K562 (cell line): ENCODE results near the gene SLC2A8. TPM values are rescaled to one million over a fixed set of nuclear protein-coding genes. Genes with fewer than 3 reads are reported as not detected.

Experiments used
- ATAC-seq: fragments of 200-7000 bp; cut with Tn5 transposase; 3 replicates; pipeline ENCODE4 v1.9.1; 2020; ENCODE audit warnings: moderate library complexity
- BruUV-seq: library from RNA; stranded (reverse); fragments of 400-500 nt; replicated peaks from 2 replicates; lab custom pipeline; 2021; lab: Mats Ljungman, UMichigan
- CTCF ChIA-PET: fragments of 300-600 bp; formaldehyde crosslinking; extraction: SDS; loops from one replicate; lab custom pipeline; 2021; ENCODE audit warnings: low intra/inter-chr PET ratio; lab: Yijun Ruan, JAX
- POLR2A ChIA-PET: fragments of 300-600, 350-650 bp; sonication (Branson Sonifier 250); formaldehyde crosslinking; extraction: SDS; loops from one replicate; lab custom pipeline; 2021; ENCODE audit warnings: antibody characterized with exemption, inconsistent platforms; lab: Yijun Ruan, JAX
- DNase-seq, 4 experiments: peaks; one replicate each; pipeline versions ENCODE4 v3.0.0 to v3.0.0-alpha.2; 2011 to 2018; ENCODE audit warnings: low spot score in 3 of 4, mixed read lengths in 3 of 4; ENCODE audit errors: extremely low read depth in 1 of 4
- FAIRE-seq: peaks from 2 replicates; lab custom pipeline; 2011; peaks lifted over from hg19 to GRCh38; lab: Jason Lieb, UNC
- H2AFZ ChIP-seq: 2 replicates; pipeline ENCODE4 v1.6.0; 2011; ENCODE audit warnings: low read depth, low read length, control low read depth, inconsistent platforms
- H3K27ac ChIP-seq: fragments of 200-600 bp; 3 replicates; pipeline ENCODE4 v1.8.0; 2011; ENCODE audit warnings: low read depth, mild to moderate bottlenecking, control low read depth, inconsistent platforms, low read length, moderate library complexity, mixed read lengths; ENCODE audit errors: extremely low read depth
- H3K27me3 ChIP-seq, 2 experiments: fragments of 300-600 bp in 1 of 2; 2 replicates in 1 of 2; 3 replicates in 1 of 2; pipeline versions ENCODE4 v1.6.0 to v1.8.0; 2011; ENCODE audit warnings: inconsistent platforms in 2 of 2, low read length in 2 of 2, mild to moderate bottlenecking in 1 of 2, mixed read lengths in 1 of 2, moderate library complexity in 1 of 2; ENCODE audit not compliant: control insufficient read depth in 2 of 2, insufficient read depth in 2 of 2
- H3K36me3 ChIP-seq: fragments of 300-600 bp; 3 replicates; pipeline ENCODE4 v1.8.0; 2011; ENCODE audit warnings: mild to moderate bottlenecking, low read length, inconsistent platforms; ENCODE audit not compliant: control insufficient read depth, insufficient read depth
- H3K4me1 ChIP-seq, 2 experiments: fragments of 200-600 bp in 1 of 2; replicated peaks in 1 of 2; 2 replicates in 1 of 2; 3 replicates in 1 of 2; pipeline versions ENCODE4 v1.5.1 to v1.8.0; 2011; ENCODE audit warnings: inconsistent platforms in 2 of 2, low read length in 2 of 2, mild to moderate bottlenecking in 1 of 2, mixed read lengths in 1 of 2, moderate library complexity in 1 of 2; ENCODE audit not compliant: control insufficient read depth in 2 of 2, insufficient read depth in 2 of 2
- H3K4me2 ChIP-seq: 2 replicates; pipeline ENCODE4 v1.6.1; 2011; ENCODE audit warnings: low read length, control low read depth, inconsistent platforms, mixed read lengths; ENCODE audit not compliant: insufficient read depth
- H3K4me3 ChIP-seq: fragments of 200-600 bp; sonication (generic), shearing (Covaris generic); 2 replicates; pipeline ENCODE4 v1.5.1; 2016; ENCODE audit warnings: control low read depth, inconsistent platforms
- H3K79me2 ChIP-seq: fragments of 200-600 bp; 3 replicates; pipeline ENCODE4 v1.8.0; 2011; ENCODE audit warnings: low read length, inconsistent platforms; ENCODE audit not compliant: control insufficient read depth, insufficient read depth
- H3K9ac ChIP-seq, 2 experiments: 2 replicates each; pipeline versions ENCODE4 v1.6.0 to v1.6.1; 2011; ENCODE audit warnings: low read depth in 2 of 2, low read length in 2 of 2, control low read depth in 1 of 2, inconsistent platforms in 1 of 2, mild to moderate bottlenecking in 1 of 2, mixed read lengths in 1 of 2; ENCODE audit not compliant: insufficient read depth in 1 of 2
- H3K9me1 ChIP-seq: one replicate; pipeline ENCODE4 v1.6.0; 2011; ENCODE audit warnings: inconsistent platforms, mild to moderate bottlenecking, low read length, moderate library complexity; ENCODE audit not compliant: control insufficient read depth, insufficient read depth
- H3K9me3 ChIP-seq: replicated peaks from 2 replicates; pipeline ENCODE4 v1.5.1; 2011; ENCODE audit warnings: low read depth, low read length, inconsistent platforms; ENCODE audit not compliant: control insufficient read depth, insufficient read depth
- H4K20me1 ChIP-seq: replicated peaks from 2 replicates; pipeline ENCODE4 v1.6.1; 2011; ENCODE audit warnings: low read length, inconsistent platforms, mixed read lengths; ENCODE audit not compliant: control insufficient read depth, insufficient read depth
- CC2D1A ChIP-seq: fragments of 450-650 bp; IDR thresholded peaks from 2 replicates; pipeline ENCODE4 v1.6.1; 2017; ENCODE audit warnings: mild to moderate bottlenecking
- CSDE1 ChIP-seq, 2 experiments: fragments of 450-650 bp; IDR thresholded peaks; 2 replicates each; pipeline ENCODE4 v1.6.1; 2016; ENCODE audit warnings: mild to moderate bottlenecking in 1 of 2
- FOXO4 ChIP-seq: fragments of 450-650 bp; formaldehyde crosslinking; IDR thresholded peaks from 2 replicates; pipeline ENCODE4 v1.4.0; 2020; ENCODE audit warnings: mild to moderate bottlenecking, moderate library complexity
- KDM4B ChIP-seq, 2 experiments: fragments of 450-650 bp in 1 of 2; sonication (generic) in 1 of 2; IDR thresholded peaks; 2 replicates each; pipeline ENCODE4 v1.6.1; 2016 to 2017; ENCODE audit warnings: borderline replicate concordance in 2 of 2, antibody characterized with exemption in 1 of 2, low read depth in 1 of 2, mild to moderate bottlenecking in 1 of 2
- L3MBTL2 ChIP-seq: fragments of 450-650 bp; IDR thresholded peaks from 2 replicates; pipeline ENCODE4 v1.6.1; 2016; ENCODE audit warnings: mild to moderate bottlenecking, moderate library complexity
- SIN3A ChIP-seq, 2 experiments: fragments of 150-350 bp in 1 of 2; IDR thresholded peaks; 2 replicates each; pipeline ENCODE4 v1.6.1; 2011 to 2016; ENCODE audit warnings: borderline replicate concordance in 2 of 2, low read depth in 2 of 2, low read length in 2 of 2, mild to moderate bottlenecking in 2 of 2, moderate library complexity in 2 of 2; ENCODE audit not compliant: control insufficient read depth in 1 of 2
- TFAM ChIP-seq: fragments of 250-450 bp; sonication (Bioruptor Pico); conservative IDR thresholded peaks from 2 replicates; pipeline ENCODE4 v1.5.0; 2021; ENCODE audit warnings: mild to moderate bottlenecking, moderate library complexity
- ZBTB2 ChIP-seq: fragments of 450-650 bp; IDR thresholded peaks from 2 replicates; pipeline ENCODE4 v1.6.1; 2016; ENCODE audit warnings: antibody characterized with exemption
- ZNF316 ChIP-seq: fragments of 450-650 bp; IDR thresholded peaks from 2 replicates; pipeline ENCODE4 v1.6.1; 2016
- ZNF449 ChIP-seq: fragments of 250-450 bp; sonication (Bioruptor Pico); IDR thresholded peaks from 2 replicates; pipeline ENCODE4 v1.8.0; 2022; ENCODE audit warnings: moderate library complexity, mild to moderate bottlenecking, inconsistent platforms
- ZNF695 ChIP-seq: fragments of 450-650 bp; formaldehyde crosslinking; IDR thresholded peaks from 2 replicates; pipeline ENCODE4 v1.4.0; 2020; ENCODE audit warnings: mild to moderate bottlenecking, moderate library complexity
- WGBS: fragments of 100-300 bp; shearing (Covaris generic); methylation state at CpG from one replicate; pipeline ENCODE4 v1.1.6; 2016; ENCODE audit warnings: low coverage, mixed read lengths; ENCODE audit not compliant: insufficient coverage; ENCODE audit errors: missing lambda C conversion rate; 5-methylcytosine and 5-hydroxymethylcytosine counted together
- in situ Hi-C: fragments of 300-500 bp; cut with MboI; formaldehyde crosslinking; loops from 4 replicates; pipeline ENCODE4 v1.15.0; 2018; ENCODE audit warnings: inconsistent platforms, mixed read lengths
- intact Hi-C: fragments of 100-400 bp; cut with micrococcal nuclease; formaldehyde crosslinking; loops from 2 replicates; pipeline ENCODE4 v1.14.2; 2022
- polyA plus RNA-seq, 8 experiments: library from polyadenylated mRNA; depleted of rRNA in 4 of 8; stranded (reverse) in 5 of 8; unstranded in 3 of 8; fragments of >200 nt; fragmentation: Nextera tagmentation in 2 of 8; fragmentation: Illumina TruSeq in 1 of 8; extraction: Ambion mirVana in 2 of 8; extraction: Trizol in 1 of 8; gene quantifications; 2 replicates each; pipeline versions ENCODE4 v1.2.1 to v1.2.3, GENCODE V29; 2011 to 2014; ENCODE audit warnings: inconsistent platforms in 1 of 8, missing spikeins in 1 of 8
- total RNA-seq, 7 experiments: library from RNA; depleted of rRNA in 6 of 7; stranded (reverse); fragments of >200 nt in 6 of 7; fragmentation: Illumina TruSeq in 2 of 7; extraction: Trizol in 2 of 7; gene quantifications; 2 replicates each; pipeline versions ENCODE4 v1.2.1 to v1.2.3, GENCODE V29; 2011 to 2021; ENCODE audit warnings: low replicate concordance in 1 of 7
- TF ChIP-seq, protein P1 (sequence below): IDR thresholded peaks from 2 replicates; pipeline ENCODE4 v1.6.1; 2011; ENCODE audit warnings: borderline replicate concordance, low read depth, mild to moderate bottlenecking, moderate library complexity, low read length; ENCODE audit not compliant: insufficient read depth, poor library complexity, severe bottlenecking
- TF ChIP-seq, protein P2 (sequence below): fragments of 250-450 bp; sonication (Bioruptor Pico); IDR thresholded peaks from 2 replicates; pipeline ENCODE4 v1.4.0; 2020; ENCODE audit warnings: mild to moderate bottlenecking, moderate library complexity

Gene SLC2A8
- total and polyA plus RNA-seq, 9 of the 15 experiments (the other 6 are each of a cell fraction or from before 2014, with no cell fraction given): 0.13 to 12.9 (median 5.2) TPM

- WGBS: 97% methylated on average over 9 of the region's 9 CpGs
- H3K4me1 ChIP-seq: no peaks in the 10 kb centered on the region
- FAIRE-seq: no peak
- no peaks in the 10 kb centered on the region for H4K20me1 ChIP-seq
- H3K27ac ChIP-seq: no peak overlapping the region
- no peaks in the 10 kb centered on the region; the same call in 1 of the 2 replicates for H3K9me3 ChIP-seq
- POLR2A ChIA-PET: no interaction called here
- no peak overlapping the region for H2AFZ ChIP-seq
- H3K36me3 ChIP-seq: peaks cover 83% of the 10 kb centered on the region
- BruUV-seq: no TSS peak
- H3K9ac ChIP-seq: no peak overlapping the region
- H3K4me2 ChIP-seq: no peak overlapping the region
- no peaks in the 10 kb centered on the region for H3K9me1 ChIP-seq
- DNase-seq: no peak
- no peaks in the 10 kb centered on the region for H3K79me2 ChIP-seq
- intact Hi-C loops (no loop called here), in situ Hi-C loops (no loop called here)
- H3K27me3 ChIP-seq: no peaks in the 10 kb centered on the region
- ATAC-seq: no peak
- CTCF ChIA-PET: no interaction called here
- H3K4me3 ChIP-seq: no peak overlapping the region
- TF ChIP-seq L3MBTL2 (no peak), ZBTB2 (no peak), CSDE1 (IDR thresholded peaks at IDR 0.05) (no peak), ZNF695 (CRISPR knock-in tag) (no peak), SIN3A (IDR thresholded peaks at IDR 0.05; ENCODE audit: borderline replicate concordance in 2 of 2, control insufficient read depth in 1 of 2, low read depth in 2 of 2, low read length in 2 of 2) (no peak), KDM4B (IDR thresholded peaks at IDR 0.05; ENCODE audit: borderline replicate concordance in 2 of 2, low read depth in 1 of 2) (no peak), TFAM (no peak), CC2D1A (no peak), ZNF316 (no peak), FOXO4 (no peak), ZNF449 (CRISPR knock-in tag) (no peak)
- TF ChIP-seq, protein P1, sequence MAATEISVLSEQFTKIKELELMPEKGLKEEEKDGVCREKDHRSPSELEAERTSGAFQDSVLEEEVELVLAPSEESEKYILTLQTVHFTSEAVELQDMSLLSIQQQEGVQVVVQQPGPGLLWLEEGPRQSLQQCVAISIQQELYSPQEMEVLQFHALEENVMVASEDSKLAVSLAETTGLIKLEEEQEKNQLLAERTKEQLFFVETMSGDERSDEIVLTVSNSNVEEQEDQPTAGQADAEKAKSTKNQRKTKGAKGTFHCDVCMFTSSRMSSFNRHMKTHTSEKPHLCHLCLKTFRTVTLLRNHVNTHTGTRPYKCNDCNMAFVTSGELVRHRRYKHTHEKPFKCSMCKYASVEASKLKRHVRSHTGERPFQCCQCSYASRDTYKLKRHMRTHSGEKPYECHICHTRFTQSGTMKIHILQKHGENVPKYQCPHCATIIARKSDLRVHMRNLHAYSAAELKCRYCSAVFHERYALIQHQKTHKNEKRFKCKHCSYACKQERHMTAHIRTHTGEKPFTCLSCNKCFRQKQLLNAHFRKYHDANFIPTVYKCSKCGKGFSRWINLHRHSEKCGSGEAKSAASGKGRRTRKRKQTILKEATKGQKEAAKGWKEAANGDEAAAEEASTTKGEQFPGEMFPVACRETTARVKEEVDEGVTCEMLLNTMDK: no peak
- TF ChIP-seq, protein P2, sequence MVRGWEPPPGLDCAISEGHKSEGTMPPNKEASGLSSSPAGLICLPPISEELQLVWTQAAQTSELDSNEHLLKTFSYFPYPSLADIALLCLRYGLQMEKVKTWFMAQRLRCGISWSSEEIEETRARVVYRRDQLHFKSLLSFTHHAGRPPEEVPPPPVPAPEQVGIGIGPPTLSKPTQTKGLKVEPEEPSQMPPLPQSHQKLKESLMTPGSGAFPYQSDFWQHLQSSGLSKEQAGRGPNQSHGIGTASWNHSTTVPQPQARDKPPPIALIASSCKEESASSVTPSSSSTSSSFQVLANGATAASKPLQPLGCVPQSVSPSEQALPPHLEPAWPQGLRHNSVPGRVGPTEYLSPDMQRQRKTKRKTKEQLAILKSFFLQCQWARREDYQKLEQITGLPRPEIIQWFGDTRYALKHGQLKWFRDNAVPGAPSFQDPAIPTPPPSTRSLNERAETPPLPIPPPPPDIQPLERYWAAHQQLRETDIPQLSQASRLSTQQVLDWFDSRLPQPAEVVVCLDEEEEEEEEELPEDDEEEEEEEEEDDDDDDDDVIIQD (CRISPR knock-in tag): no peak
These were observed 41.4 kb downstream of the SLC2A8 start for GRCh38 chr9:127438394-127438793.
